ENCODE measurements around the gene NUDT4. TPM values are rescaled to one million over a fixed set of nuclear protein-coding genes. Genes with fewer than 3 reads are reported as not detected.

Gene NUDT4
- total and polyA plus RNA-seq, 2 of the 13 experiments (the other 11 are each of a cell fraction or from before 2014, with no cell fraction given) = 37.3 to 70.1 TPM

- TF ChIP-seq ZNF616 (CRISPR knock-in tag; IDR thresholded peaks at IDR 0.05; ENCODE audit: low read depth) (no peak), ZBTB34 (CRISPR knock-in tag; IDR thresholded peaks at IDR 0.05) (no peak), GPBP1L1 (CRISPR knock-in tag; IDR thresholded peaks at IDR 0.05) (no peak), ZBTB20 (CRISPR knock-in tag; IDR thresholded peaks at IDR 0.05; ENCODE audit: borderline replicate concordance, low read depth) (peak; percentile 40; the same call in 1 of the 2 replicates), ZNF687 (CRISPR knock-in tag; IDR thresholded peaks at IDR 0.05) (no peak), MED1 (CRISPR knock-in tag; IDR thresholded peaks at IDR 0.05) (peak; percentile 96), ZFP37 (CRISPR knock-in tag; IDR thresholded peaks at IDR 0.05; ENCODE audit: borderline replicate concordance) (no peak), ZNF720 (CRISPR knock-in tag; IDR thresholded peaks at IDR 0.05) (no peak), ESRRA (CRISPR knock-in tag; IDR thresholded peaks at IDR 0.05; ENCODE audit: low read depth) (no peak), USF2 (IDR thresholded peaks at IDR 0.05; ENCODE audit: low read depth, low read length) (no peak), USF2 (CRISPR knock-in tag; IDR thresholded peaks at IDR 0.05; ENCODE audit: borderline replicate concordance) (peak; percentile 81; the same call in 1 of the 2 replicates), KDM3A (CRISPR knock-in tag; IDR thresholded peaks at IDR 0.05; ENCODE audit: low read depth) (no peak), SRY (CRISPR knock-in tag; IDR thresholded peaks at IDR 0.05) (no peak), ZNF790 (CRISPR knock-in tag; IDR thresholded peaks at IDR 0.05; ENCODE audit: borderline replicate concordance) (no peak), ZNF513 (CRISPR knock-in tag; conservative IDR thresholded peaks at IDR 0.05) (no peak), IRF1 (CRISPR knock-in tag; IDR thresholded peaks at IDR 0.05; ENCODE audit: low read depth) (no peak), MIER2 (CRISPR knock-in tag; IDR thresholded peaks at IDR 0.05) (no peak), KMT2B (CRISPR knock-in tag; IDR thresholded peaks at IDR 0.05) (no peak)
These were observed 73.9 kb downstream of the NUDT4 start (continued) for GRCh38 chr12:93451423-93452158.

Measured in HepG2 (cell line).